Activated naive CD4-positive, alpha-beta T cell treated with Interleukin-2 at 50 U/mL for 16 hours (primary cell): ENCODE measurements around the gene TSPAN7.

Experiments
- DNase-seq: peaks from one replicate; pipeline ENCODE4 v3.0.0-alpha.2; 2020

The TSPAN7 gene, protein sequence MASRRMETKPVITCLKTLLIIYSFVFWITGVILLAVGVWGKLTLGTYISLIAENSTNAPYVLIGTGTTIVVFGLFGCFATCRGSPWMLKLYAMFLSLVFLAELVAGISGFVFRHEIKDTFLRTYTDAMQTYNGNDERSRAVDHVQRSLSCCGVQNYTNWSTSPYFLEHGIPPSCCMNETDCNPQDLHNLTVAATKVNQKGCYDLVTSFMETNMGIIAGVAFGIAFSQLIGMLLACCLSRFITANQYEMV

DNA sequence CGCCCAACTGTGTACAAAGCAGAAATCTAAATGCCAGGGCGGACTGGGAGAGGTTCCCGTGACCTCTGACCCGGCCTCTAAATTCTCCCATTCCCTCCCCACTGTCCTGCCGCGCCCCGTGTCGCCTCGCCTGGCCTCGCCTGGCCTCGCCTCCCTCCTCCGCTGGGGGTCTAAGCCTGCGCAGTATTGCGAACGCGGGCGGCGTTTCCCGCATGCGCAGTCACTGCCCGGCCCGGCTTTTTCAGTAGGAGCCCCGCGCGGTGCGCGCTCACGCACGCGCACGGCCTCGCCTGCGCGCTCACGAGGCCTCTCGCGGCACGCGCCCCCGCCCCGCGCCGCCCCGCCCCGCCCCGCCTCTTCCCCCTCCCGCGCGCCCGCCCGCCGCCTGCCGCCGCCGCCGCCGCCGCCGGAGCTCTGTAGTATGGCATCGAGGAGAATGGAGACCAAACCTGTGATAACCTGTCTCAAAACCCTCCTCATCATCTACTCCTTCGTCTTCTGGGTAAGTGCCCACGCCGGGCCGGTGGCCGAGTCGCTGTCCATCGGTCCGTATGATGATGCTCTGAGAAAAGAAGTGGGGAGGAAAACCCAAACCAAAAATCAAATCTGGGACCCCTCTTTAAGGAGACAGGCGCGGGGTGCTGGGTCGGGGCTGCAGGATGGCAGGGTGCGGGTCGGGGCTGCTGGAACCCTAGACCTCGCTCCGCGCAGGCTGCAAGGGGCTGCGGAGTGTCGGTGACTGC lies at the start of gene TSPAN7:
Gene TSPAN7, plus strand, starts transcription at position 417 of the 743 bp plus-strand sequence. Its CDS starts 5 bp downstream, at position 422.
- peak; percentile 78 for DNase-seq

DNA sequence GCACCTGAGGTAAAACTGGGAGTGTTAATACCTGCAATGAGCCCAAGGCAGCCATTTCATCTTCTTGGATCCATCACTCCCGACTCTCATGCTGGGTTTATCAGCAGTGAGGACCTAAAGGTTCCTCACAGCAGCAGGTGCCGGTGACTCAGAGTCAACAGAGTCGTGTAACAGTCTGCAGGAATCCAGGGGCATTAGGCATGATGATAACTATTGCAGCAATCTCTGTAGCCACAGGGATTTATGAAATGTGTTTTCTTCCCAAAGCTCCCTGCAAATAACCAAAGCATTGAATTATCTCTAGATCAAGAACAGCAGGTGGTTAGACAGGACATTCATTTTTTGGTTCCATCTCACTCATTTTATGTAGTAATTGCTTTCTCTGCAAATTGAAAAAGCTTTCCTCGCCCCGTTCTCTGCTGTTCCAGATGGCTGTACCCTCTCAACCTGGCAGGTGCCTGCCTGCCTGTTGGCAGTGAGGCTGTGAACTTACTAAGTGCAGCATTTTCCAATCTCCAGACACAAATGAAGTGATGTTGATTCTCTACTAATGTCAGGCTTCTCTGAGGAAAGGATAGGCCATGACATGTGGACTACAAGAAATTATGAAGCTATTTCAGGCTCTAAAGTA lies 48.1 kb upstream of the TSPAN7 start:
- DNase-seq, result no peak

DNA sequence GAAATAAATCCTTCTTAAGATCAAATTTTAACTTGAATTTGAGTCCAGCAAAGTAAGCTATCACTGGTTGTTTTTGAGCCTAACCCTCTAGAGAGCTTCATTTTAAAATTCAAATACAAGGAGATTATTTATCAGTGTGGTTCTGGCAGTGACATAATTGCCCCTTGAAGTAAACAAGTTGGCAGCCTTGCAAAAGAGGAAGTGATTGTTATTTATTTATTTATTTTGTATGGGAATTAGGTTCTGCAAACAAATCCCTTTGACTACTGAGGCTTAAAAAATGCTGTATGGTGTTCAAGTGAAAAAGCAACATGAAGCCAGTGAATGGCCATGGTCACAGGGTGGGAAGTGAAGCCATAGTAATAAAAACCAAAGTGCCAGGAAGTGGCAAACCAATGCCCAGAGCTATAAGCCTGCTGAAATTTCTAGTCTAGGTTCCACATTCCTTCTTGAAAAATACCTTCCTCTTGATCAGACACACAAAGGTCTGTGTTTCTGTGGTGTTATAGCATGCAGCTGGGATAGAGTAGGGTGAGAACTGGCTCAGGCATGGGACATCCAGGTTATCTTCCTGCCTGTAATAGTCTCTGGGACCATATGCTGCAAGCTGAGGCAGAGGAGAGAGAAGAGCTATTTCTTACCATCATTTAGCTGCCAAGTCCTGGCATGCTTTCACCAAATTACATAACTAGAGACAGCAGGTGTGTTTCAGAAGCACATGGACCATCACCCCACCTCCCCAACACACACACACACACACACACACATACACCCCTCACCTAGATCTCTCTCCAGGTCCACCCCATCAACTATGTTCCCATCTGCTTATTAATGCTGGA lies 47.1 kb upstream of the TSPAN7 start:
- DNase-seq, result no peak

DNA sequence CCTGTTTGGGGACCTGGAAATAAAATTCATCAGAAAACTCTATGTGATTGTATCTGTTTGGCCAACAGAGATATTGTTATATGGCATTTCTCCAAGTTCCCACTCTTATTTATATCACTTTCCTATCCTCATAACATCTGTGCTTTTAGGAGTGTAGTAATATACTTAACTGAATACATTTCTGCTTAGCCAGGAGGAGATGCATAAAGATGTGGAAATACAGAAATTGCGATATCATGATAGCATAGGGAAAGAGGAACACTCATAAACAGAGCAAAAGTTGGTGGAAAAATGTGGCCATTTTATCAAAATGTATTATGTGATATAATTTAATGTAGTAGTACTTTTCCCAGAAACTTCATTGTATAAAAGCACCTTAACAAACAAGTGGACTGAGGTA lies 46.1 kb upstream of the TSPAN7 start:
- no peak for DNase-seq

DNA sequence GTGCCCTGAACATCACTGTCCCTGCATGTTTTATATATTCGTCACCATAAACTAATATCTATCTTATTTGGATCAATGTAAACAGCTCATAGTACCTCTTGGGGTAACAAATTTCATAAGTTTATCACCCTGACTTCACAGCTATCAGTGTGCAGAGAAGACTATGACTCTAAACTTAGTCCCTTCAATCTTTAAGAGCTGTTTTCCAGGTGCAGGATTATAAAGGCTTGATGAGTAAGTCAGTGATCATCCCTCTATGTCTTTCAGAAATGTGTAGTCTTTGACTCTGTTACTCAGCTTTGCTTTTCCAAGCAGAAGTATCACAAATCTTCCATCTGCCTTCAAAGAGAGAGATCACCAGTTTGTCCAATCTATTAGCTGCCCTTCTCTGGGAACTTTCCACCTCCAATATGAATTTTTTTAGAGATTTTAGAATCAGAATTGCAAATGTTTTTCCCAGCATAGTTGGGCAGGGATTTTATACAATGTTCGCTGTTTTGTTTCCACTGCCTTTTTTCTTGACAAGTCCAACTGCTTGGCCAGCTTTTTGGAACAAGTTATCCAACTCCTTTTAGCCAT lies 45.1 kb upstream of the TSPAN7 start:
- no peak for DNase-seq

DNA sequence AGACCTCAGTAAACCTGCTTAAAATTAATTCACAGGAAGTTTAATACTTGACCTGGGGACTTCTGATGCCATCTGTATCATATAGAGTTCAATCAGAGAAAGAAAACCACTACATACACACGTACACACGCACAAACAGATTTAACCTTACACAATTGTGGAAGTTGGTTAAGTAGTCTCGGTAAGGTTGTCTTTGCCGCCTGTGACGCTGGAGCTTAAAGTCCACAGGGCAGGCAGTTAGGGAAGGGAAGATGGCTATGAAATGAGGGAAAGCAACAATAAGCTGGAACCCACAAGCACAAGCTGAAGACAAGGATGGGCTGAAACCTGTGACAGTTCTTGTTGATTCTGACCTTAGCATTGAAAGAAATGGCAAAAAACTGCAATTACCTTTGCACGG lies 41.7 kb upstream of the TSPAN7 start:
- no peak for DNase-seq

DNA sequence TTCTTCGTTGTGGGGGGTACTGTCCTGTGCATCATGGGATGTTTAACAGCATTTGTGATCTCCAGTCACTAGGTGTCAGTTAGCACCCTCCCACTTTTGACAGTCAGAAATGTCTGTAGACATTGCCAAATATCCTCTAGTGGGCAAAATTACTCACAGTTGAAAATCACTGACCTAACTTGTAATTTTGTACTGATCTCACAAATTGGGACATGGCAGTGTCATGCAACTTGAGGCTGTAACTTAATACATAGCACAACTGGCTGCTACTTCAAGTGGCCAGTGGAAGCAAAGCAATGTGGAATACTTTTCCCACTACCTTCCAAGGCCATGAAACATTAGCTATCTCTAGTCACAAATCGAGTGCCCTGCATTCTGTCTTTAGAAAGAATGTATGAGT lies 23.2 kb upstream of the TSPAN7 start:
- DNase-seq, result no peak

DNA sequence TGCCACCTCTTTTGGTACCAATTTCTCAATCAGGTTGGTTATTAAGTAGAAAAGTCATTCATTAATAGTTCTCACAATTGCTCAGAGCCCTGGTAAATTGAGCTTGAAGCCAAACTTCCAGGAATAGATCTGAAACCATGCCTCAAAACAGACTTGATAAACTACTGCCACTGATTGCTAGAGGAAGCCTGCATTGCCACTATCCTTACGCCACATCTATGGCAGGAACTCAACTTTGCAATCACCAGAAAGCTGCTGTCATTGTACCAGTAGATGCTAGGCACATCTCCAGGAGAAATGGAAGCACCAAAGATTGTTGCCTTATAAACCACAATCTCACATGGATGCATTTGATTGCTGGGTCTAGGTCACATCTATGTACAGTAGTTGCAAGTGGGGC lies 21.6 kb upstream of the TSPAN7 start:
- no peak for DNase-seq

DNA sequence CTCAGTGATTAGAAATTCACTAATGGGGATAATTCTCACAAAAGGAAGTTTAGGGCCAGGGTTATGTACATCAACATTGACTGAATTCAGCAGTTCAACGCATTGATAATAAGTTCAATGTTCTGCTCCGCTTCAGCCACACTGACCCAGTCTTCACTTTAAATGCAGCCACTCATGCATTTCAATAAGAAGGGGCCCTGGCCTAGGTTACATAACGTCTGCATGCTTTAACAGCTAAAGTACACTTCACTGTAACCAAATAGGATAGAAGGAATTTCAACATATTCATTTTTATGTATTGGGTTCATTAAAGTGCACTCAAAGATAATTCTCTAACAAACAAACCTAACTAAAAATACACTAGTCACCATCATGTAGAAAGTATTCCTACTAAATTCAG lies 12.8 kb upstream of the TSPAN7 start:
- no peak for DNase-seq

DNA sequence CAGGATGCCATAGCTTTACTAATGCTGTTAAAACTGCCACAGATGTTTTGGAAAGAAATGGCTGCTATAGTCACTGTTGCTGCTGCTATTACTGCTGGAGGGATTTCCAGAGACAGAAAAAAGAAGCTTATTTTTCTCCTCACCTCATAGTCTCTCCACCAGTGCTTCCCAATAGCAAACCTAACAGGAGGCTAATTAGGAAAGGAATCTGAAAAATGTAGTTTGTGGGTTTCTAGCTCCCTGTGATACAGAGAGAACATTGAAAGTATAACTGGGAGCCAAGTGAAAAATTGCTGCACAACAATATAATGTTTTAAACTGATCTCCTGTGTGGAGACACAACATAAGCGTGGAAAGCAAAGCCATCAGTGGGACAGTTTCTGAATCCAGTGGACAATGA lies 8.6 kb upstream of the TSPAN7 start:
- no peak for DNase-seq

DNA sequence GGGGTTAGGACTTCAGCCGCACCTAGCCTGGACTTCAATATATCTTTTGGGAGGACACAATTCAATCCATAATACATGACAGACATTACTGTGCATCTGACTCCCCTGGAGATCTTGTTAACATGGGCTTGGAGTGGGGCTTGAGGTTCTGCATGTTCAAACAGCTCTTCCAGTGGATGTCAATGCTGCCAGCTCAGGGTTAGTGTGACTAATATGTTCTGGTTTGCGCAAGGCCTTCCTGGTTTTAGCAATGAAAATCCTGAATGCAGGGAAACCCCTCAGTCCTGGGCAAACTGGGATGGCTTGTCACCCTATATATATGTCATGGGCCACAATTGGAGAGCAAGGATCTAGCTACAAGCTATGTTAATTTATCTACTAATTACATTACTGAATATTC lies 2.7 kb upstream of the TSPAN7 start:
- no peak for DNase-seq

DNA sequence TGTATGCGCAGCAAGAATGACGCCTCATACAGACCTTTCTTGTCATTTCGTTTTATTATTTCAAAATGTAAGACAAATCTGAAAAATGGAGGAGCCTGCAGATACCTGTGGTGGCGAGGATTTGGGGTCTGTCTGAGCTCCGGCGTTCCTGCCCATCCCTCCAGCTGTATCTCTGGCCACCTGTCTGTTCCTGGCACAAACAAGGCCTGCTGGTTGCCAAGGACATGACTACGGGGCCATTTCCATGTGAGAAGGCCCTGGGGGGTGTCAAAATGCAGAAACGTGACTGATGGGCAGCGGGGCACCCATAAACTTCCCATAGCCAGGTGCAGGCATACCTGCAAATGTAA lies 591 bp upstream of the TSPAN7 start:
- no peak for DNase-seq

DNA sequence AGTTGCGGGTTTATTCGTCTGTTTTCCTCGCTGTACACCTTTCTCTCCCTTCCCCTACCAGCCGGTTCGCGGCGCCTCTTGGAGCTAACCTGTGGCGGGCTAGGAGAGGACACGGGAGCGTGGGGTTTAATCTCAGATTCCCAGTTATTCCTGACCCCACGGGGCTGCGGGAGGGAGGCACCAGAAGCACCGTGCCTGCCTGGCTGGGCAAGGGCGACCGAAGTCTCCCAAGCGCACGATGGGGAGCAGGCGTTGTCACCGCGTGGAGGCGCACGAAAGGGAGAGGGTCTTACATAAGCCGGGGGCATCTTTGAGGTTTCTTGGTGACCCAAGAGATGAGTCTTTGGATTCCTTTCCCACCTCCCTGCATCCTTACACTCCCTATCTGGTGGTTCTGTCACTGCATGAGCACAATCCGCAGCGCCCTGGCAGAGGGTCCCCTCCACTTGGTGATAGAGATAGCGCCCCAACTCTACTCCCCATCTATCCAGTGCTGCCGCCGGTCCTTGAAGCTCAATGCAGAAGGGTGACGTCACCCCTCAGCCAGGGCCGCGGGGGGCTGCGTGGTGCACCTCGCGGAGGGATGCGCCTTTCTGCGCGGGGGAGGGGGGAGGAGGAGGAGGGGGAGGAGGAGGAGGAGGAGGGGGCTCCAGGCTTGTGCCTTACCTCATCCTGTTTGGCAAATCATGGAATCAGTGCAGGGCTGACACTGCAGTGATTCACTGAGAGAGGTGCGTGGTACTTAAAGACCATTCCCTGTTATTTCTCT lies 793 bp downstream of the TSPAN7 start:
- DNase-seq, result peak; percentile 2

DNA sequence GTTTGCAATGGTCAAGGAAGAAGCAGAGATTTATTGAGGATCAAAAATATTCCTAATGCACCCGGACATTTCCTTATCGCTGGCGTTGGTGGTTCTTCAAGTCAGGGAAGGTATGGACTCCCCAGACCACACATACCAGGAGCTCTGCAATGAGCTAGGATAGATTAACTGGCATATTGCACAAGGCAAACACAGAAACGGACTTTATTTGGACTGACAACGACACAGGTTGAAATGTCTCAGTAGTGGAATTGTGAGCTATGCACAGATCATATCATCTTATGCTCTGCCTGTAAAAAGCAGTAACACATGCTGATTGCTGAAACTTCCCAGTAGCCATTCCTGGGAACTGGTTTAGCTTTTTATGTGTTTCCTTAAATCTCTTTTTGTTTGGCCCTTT lies 1.7 kb downstream of the TSPAN7 start:
- DNase-seq, result no peak

DNA sequence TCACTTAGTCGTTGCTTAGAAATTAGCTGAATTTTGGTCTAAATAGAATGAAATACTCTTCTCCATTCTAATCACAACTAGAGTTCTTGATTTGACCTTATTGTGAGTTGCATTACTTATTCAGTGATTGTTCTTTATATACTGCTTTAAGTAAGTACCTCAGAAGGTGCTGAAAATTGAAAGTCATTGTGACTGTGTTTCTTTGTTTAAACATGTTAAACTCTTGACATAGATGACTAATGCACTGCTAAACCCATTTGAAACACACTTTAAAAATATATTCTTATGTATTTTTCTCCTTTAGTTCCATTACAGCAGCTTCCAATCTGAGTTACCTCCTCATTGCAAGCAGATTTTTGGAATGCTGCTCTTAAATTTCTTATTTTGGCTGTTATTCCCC lies 9.1 kb downstream of the TSPAN7 start:
- DNase-seq, result no peak

DNA sequence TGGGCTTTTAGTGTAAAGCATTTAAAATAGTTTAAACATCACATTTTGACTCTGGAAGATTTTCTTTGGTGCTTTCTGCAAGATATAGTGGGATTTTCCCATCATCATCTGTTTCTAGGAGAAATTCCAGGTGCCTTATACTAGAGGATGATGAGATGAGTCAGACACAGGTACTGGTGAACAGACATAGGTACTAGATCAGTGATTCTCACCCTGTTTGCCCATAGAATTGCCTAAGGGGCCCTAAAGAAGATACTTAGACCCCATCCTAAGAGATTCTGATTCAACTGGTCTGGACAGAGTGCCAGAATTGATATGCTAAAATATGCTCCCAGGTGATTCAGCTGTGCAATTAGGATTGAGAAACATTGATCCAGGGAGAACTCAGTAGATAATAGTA lies 9.7 kb downstream of the TSPAN7 start:
- no peak for DNase-seq

DNA sequence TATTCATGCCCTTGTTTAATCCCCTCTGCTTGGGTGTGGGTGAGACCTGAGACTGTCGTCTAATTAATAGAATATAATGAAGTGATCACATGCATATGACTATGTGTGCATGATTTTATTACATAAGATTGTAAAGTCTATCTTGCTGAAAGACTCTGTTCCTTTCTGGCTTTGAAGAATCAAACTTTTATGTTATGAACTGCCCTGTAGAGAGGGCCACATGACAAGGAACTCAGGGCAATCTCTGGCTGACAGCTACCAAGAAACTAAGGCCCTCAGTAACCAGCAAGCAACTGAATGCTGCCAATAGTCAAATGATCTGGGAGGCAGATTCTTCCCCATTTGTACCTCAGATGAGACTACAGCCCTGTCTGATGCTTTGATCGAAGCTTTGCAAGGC lies 13.5 kb downstream of the TSPAN7 start:
- DNase-seq, result no peak

DNA sequence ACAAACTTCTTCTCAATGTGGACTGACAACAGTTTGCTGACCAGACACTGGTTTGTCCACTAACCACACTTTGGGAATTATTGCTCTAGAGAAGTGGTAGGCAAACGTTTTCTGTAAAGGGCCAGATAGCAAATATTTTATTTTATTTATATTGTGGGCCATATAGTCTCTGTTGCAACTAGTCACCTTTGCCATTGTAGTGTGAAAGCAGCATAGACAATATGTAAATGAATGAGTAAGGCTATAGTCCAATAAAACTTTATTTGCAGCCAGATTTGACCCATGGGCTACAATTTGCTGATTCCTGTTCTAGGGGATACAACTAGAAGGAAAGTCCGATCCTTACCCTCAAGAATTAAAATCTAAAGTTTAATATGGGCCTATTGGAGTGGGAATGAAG lies 14.5 kb downstream of the TSPAN7 start:
- DNase-seq, result no peak

DNA sequence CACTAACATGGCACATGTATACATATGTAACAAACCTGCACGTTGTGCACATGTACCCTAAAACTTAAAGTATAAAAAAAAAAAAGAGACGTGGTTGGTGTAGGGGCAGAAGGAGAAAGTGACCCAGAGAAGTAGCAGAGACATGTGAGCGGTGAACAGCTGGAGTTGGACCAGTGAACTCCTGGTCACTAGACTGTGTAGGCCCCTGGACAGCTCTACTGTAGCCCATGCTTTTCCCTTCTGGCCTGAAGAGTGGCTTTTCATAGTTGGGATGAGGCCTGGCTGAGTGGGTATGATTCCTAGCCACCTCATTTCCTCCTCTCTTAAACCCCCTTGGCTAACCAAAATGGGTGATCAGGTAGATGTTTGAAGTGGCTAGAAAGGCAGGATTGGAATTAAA lies 16.4 kb downstream of the TSPAN7 start:
- no peak for DNase-seq

DNA sequence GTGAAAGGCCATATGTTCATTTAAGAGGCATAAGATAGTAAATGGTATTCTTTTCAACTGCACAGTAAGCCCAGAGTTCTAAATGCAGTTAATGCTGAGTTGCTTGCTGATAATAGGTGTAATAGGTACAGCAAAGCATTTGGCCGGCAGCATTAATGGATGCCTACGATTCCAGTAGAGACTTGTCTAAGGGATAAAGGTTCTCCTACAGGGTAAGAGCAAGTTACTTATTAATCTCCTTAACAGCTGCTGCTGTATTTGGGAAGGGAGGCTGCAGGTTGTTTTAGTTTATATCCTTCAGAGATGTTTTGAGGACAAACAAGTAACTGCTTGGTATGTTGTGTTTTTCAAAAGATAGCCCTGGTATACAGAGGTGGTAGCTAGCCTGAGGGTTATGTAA lies 16.8 kb downstream of the TSPAN7 start:
- DNase-seq, result no peak

DNA sequence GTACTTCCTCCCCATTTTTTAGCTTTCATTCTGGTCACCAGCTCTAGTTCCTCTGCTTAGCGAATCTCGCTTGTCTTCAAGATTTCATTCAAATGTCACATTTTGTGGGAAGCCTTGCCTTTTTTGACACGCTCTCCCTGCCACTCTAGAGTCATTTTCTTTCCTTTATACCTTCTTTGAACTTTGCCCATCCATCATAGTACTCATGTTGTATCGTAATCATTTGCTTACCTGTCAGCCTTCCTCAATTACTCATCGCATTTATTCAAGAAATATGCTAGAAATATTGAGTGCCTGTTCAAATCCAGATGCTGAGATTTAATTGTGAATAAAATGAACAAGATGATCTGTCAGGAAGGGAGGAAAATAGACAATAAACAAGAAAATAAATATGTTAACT lies 21.8 kb downstream of the TSPAN7 start:
- DNase-seq, result no peak

DNA sequence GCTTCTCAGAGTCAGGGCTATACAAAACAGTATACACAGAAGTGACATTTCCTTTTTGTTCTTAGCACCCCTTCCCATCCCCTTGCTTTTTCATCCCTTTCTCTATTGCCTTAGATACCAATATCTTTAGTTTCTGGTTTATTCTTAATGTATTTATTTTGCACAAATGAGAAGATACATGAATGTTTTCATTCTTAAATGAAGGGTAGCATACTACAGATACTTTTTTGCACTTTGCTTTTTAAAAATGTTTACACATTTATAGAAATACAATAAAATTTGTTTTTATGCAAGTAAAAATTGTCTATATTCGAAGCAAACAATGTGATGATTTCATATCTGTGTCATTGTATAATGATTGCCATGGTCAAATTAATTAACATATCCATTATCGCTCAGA lies 33.1 kb downstream of the TSPAN7 start:
- DNase-seq, result no peak
